HG03060 (cell line): ENCODE data around the gene ANKRD36.
"Not testable (repeated sequence)": the region's sequence is repeated elsewhere in the genome, so short reads cannot be mapped to it uniquely, and the experiment has no call there.

Experiments
- ATAC-seq: cut with Tn5 transposase; IDR thresholded peaks from one replicate; pipeline ENCODE4 v1.9.1; 2021; ENCODE audit warnings: low read depth, moderate number of reproducible peaks; ENCODE audit not compliant: unreplicated experiment

The ANKRD36 gene

DNA sequence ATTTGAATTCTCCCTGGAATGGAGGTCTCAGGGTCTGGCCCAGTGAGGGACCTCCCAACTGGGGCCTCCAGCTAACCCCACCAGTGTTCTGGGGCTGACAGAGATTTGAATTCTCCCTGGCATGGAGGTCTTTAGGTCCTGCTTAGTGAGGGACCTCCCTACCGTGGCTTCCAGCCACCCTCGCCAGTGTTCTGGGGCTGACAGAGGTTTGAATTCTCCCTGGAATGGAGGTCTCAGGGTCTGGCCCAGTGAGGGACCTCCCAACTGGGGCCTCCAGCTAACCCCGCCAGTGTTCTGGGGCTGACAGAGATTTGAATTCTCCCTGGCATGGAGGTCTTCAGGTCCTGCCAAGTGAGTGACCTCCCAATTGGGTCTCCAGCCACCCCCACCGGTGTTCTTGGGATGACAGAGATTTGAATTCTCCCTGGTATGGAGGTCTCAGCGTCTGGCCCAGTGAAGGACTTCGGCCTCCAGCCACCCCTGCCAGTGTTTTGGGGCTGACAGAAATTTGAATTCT lies 155.2 kb downstream of the ANKRD36 start:
- ATAC-seq, result not testable (repeated sequence)

DNA sequence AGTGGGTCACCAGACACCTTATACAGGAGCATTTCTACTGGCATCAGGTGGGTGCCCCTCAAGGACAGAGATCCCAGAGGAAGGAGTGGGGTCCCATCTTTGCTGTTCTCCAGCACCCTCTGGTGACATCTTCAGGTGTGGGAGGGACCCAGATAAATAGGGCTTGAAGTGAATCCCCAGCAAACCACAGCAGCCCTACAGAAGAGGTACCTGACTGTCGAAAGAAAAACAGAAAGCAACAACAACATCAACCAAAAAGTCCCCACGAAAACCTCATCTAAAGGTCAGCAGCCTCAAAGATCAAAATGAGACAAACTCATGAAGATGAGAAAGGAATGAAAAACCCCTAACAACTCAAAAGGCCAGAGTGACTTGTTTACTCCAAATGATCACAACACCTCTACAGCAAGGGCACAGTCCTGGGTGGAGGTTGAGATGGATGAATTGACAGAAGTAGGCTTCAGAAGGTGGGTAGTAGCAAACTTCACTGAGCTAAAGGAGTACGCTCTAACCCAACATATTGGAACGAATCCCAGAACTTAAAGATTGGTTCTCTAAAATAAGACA lies 163.4 kb downstream of the ANKRD36 start:
- not testable (repeated sequence) for ATAC-seq

DNA sequence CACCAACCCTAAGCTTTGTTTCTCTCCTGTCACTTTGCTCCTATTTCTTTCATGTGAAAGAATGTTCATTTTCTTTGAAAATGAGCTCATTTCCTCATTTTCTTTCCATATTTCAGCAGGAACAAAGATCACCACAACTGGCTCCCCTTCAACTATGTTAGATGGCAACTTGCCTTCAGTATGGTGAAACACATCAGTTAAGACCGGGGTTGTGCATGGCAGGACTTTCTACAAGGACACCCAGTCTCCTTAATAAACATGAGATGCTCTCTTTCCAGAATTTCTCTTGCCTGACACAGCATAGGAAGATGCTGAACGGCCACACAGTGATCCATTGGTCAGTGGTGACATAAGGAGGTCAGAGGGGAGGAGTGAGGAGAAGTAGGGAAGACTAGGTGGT lies 172.2 kb downstream of the ANKRD36 start:
- ATAC-seq, result not testable (repeated sequence)

- ATAC-seq, result not testable (repeated sequence)
These were observed 180.7 kb downstream of the ANKRD36 start for GRCh38 chr2:97293687-97294086.
